NCI-H1930 (cell line): ENCODE results near the gene FBRSL1.
"Not testable (repeated sequence)": the region's sequence is repeated elsewhere in the genome, so short reads cannot be mapped to it uniquely, and the experiment has no call there.

Source experiments
- DNase-seq, 2 experiments: peaks; one replicate each; lab custom pipeline; 2025; lab: John Stamatoyannopoulos, UW

Gene FBRSL1

GRCh38 chr12:132453361-132454192 is 36.4 kb upstream of the FBRSL1 start:
- no peak for DNase-seq

DNA sequence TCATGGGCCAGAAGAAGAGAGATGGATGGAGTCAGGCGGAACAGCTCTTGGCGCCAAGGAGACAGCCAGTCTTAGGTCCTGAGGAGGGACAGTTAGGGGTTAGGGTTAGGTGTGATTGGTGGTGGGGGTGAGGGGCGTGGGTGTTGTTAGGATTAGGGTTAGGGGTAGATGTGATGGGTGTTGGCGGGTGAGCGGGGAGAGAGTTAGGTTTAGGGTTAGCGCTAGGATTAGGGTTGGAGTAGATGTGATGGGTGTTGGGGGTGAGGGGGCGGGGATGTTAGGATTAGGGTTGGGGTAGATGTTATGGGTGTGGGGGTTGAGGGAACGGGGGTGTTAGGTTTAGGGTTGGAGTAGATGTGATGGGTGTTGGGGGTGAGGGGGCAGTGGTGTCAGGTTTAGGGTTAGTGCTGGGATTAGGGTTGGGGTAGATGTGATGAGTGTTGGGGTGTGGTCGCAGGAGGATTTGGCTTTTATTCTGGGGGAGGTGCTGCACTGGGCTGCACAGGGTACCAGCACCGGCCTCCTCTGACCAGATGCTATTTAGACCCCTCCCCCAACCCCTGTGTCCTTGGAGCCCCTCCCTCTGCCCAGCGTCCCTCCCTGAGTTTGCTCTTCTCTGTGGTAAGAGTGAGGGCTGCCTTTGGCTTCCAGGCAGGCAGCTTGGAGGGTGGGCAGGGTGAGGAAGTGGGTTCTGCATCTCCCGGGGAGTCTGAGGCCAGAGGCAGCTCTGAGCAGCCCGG is 35.6 kb upstream of the FBRSL1 start:
- no peak for DNase-seq

DNA sequence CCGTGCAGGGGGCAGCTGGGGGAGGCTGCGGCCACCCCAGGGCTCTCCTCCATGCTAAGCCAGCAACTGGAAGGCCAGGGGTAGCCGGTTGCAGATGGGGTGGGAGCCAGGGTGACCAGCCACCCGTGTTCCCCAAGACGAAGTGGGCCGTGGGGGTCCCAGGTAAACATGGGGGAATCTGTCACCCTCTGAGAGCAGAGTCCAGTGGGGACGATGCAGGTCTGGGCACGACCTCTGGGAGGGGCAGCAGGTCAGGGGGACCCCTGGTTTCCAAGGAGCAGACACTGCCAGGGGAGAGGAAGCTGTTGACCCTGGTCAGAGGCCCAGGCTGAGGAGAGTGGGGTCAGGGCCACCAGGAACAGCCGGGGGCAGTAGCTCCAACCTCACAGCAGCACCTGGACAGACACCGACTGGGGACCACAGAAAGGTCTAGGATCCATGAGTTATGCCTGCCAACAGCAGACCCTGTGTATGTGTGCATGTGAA is 35.0 kb upstream of the FBRSL1 start:
- DNase-seq: no peak

- DNase-seq: no peak
These were observed 34.4 kb upstream of the FBRSL1 start for GRCh38 chr12:132455565-132455964.

- no peak for DNase-seq
These were observed 33.6 kb upstream of the FBRSL1 start for GRCh38 chr12:132456186-132456943.

- DNase-seq: no peak
These were observed 32.9 kb upstream of the FBRSL1 start for GRCh38 chr12:132456944-132457495.

GRCh38 chr12:132458441-132458840 is 31.5 kb upstream of the FBRSL1 start:
- DNase-seq: no peak

DNA sequence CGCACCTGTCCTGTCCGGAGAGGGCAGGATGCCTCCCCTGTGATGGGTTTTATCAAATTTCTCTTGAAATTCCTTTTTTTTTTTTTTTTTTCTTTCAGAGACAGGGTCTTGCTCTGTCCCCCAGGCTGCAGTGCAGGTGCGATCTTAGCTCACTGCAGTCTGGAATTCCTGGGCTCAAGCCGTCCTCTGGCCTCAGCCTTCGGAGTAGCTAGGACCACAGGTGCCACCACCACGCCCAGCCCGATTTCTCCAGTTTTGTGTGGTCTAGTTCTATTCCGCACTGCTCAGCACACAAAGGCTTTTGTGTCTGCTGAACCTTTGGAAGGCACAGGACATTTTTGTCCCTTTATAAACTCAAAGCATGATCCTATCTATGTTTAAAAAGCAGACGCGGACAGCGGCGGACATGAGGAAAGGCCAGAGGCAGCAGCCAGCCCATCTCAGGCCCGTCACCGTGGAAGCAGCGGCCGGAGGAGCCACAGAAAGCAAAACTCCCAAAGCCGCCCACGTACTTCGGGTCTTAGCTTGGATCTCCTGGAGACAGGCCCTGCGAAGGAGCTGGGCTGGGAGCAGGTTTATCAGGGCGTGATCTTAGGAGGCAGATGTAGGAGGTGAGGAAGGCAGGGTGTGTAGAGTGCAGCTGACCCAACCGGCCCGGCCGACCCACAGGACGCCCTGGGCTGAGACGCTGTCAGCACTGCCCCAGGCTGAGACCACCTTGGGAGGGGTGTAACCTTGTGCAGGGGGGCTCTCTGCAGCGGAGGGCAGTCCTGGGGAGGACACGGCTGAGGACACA is 30.9 kb upstream of the FBRSL1 start:
- no peak for DNase-seq

DNA sequence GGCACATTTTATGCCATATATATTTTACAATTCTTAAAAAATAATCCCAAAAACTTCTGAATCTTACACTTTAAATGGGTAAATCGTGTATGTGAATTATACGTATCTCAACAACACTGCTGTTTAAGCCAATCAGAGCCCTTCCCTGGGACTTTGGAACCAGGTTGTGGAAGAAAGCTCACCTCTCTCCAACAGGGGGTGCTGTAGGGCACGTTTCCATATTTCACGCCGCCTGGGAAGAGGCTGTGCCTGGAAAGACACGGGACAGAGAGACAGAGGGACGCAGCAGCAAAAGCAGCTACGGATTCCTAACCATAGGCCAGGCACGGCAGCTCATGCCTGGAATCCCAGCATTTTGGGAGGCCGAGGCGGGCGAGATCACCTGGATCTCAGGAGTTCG is 29.4 kb upstream of the FBRSL1 start:
- DNase-seq: no peak

DNA sequence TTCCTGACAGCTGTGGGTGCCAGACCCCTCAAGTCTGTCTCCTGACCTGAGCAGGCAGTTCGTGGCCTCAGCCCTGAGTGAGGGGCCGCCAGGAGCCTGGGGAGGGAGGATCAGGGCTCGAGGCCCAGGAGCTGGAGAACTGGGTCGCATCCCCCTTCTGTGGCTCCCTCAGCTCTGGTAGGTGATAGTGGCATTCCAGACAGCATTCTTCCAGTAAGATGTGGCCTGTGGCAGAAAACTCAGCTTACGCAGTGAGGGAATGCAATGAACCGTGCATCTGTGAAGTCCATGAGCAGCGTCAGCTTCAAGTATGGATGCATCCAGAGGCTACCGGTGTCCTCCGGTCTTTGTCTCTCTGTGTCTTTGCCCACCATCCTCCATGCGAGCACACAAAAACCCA is 28.4 kb upstream of the FBRSL1 start:
- DNase-seq: no peak

DNA sequence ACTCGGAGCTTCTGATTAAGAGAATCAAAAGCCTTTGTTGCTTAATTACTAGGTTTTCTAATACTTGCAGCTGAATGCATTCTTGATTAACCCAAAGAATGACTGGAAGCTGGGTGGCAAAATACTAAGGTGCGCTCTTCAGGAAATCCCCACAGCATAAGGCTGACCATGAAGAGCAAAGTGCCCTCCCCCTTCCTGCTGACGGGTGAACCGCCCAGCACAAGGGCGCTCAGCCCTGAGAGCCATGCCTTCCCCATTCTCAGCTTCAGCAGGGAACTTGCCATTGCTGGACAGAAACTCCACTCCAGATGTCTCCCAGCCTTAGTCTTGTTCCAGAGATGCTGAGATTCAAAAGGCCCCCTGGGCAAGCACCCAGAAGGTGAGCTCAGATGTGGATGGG is 27.2 kb upstream of the FBRSL1 start:
- no peak for DNase-seq

- DNase-seq: not testable (repeated sequence)
These were observed 26.5 kb upstream of the FBRSL1 start for GRCh38 chr12:132463284-132463924.

GRCh38 chr12:132464304-132464703 is 25.6 kb upstream of the FBRSL1 start:
- DNase-seq: not testable (repeated sequence)

GRCh38 chr12:132464820-132465219 is 25.1 kb upstream of the FBRSL1 start:
- DNase-seq: no peak

DNA sequence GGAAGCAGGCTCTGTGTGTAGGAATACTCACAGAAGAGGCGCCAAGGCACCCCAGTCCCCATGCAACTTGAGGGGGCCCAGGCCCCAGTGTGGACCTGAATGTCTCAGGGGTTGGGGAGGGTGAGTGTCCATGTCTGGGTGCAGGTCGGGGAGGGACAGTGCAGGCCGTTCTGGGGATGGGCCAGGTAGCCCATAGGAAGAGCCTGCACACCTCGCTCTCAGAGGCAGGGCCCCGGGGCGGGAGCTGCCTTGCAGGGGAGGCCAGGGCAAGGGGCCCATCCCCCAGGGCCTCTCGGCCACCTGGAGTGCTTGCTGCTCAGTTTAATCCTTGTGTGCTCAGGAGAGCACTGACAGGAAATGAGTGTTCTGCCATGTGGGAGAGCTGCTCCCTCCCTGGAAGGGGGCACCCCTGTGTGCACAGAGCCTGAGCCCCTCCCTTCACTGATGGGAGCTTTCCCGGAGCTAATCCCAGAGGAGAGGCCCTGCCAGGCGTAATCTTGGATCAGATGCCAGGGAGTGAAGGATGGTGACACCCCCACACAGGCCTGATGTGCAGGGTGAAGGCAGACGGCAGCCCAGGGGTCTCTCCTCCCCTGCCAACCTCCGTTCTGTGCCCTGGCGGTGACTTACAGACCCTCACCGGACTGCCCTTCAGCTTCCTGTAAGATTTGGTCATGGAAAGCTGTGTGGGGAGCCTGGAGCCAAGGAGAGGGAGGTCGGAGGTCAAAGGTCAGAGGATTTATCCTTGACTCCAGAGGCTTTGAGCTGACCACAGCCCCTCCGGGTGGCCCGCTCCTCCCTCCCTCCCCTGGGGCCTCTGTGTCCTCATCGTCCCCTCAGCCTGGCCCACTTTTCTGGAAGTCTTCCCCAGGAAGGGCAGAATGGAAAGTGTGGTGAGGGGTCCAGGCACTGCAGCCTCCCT is 24.4 kb upstream of the FBRSL1 start:
- DNase-seq: no peak

- peak in 1 of 2 experiments; percentile 29 for DNase-seq
These were observed 23.4 kb upstream of the FBRSL1 start for GRCh38 chr12:132466241-132467201.

DNA sequence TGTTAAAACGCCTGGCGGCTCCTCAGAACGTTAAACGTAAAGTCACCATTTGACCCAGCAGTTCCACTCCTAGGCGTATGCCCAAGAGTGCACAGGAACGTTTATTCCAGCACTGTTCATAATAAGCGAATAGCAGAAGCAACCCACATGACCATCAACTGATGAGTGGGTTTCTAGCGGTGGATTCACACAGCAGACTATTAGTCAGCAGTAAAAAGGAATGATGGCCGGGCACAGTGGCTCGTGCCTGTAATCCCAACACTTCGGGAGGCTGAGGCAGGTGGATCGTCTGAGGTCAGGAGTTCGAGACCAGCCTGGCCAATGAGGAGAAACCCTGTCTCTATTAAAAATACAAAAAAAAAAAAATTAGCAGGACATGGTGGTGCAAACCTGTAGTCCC is 22.4 kb upstream of the FBRSL1 start:
- no peak for DNase-seq

GRCh38 chr12:132469423-132469822 is 20.5 kb upstream of the FBRSL1 start:
- no peak for DNase-seq

GRCh38 chr12:132470397-132470796 is 19.6 kb upstream of the FBRSL1 start:
- DNase-seq: no peak
